Large intestine (tissue), 3 donors: ENCODE measurements around the gene SIGLEC10. TPM values are rescaled to one million over a fixed set of nuclear protein-coding genes. Genes with fewer than 3 reads are reported as not detected.

ENCODE experiments used
- DNase-seq, 2 donors: peaks; one replicate each; pipeline versions ENCODE4 v3.0.0 to v3.0.0-alpha.2; 2013
- H3K27ac ChIP-seq: one replicate; pipeline ENCODE4 v1.5.1; 2013; ENCODE audit warnings: low read length
- H3K27me3 ChIP-seq: 2 replicates; pipeline ENCODE4 v1.6.1; 2013; ENCODE audit warnings: low read length; ENCODE audit not compliant: control insufficient read depth, insufficient read depth
- H3K36me3 ChIP-seq: 2 replicates; pipeline ENCODE4 v1.6.1; 2013; ENCODE audit warnings: low read length; ENCODE audit not compliant: control insufficient read depth, insufficient read depth
- H3K4me1 ChIP-seq: one replicate; pipeline ENCODE4 v1.6.1; 2013; ENCODE audit warnings: low read length; ENCODE audit not compliant: control insufficient read depth, insufficient read depth
- H3K4me3 ChIP-seq: one replicate; pipeline ENCODE4 v1.5.1; 2013; ENCODE audit warnings: low read length
- H3K9me3 ChIP-seq: one replicate; pipeline ENCODE4 v1.6.1; 2013; ENCODE audit warnings: mild to moderate bottlenecking, low read depth, low read length, moderate library complexity; ENCODE audit not compliant: control insufficient read depth
- WGBS: methylation state at CpG from one replicate; pipeline ENCODE4 v1.1.5; 2013; ENCODE audit warnings: low lambda C conversion rate; ENCODE audit not compliant: insufficient coverage; 5-methylcytosine and 5-hydroxymethylcytosine counted together
- polyA plus RNA-seq: library from polyadenylated mRNA; unstranded; fragments of 120-200 nt; gene quantifications from one replicate; pipeline ENCODE4 v1.2.1, GENCODE V29; 2013

The SIGLEC10 gene
- polyA plus RNA-seq, 1 donor, result 10.5 TPM

- H3K4me1 ChIP-seq, result peaks cover 36% of the 10 kb centered on the region
- peak overlapping the region; percentile 88 for H3K4me3 ChIP-seq
- H3K9me3 ChIP-seq, result no peaks in the 10 kb centered on the region
- peak overlapping the region; percentile 98 for H3K27ac ChIP-seq
- 0% methylated on average over 1 of the region's 54 CpGs for WGBS
- H3K27me3 ChIP-seq, result no peaks in the 10 kb centered on the region
- peak; percentile 99 for DNase-seq
- no peaks in the 10 kb centered on the region for H3K36me3 ChIP-seq
Observed at GRCh38 chr19:51366389-51367254, 50.8 kb downstream of the SIGLEC10 start.

GRCh38 chr19:51365965-51366388, 51.5 kb downstream of the SIGLEC10 start, which contains the start of gene ETFB:
Gene ETFB, minus strand, starts transcription at chr19:51366388. Its CDS starts 62 bp downstream, at chr19:51366326.
- no peak for DNase-seq
- Histone ChIP-seq H3K27ac (peak within 1 kb of the TSS; percentile 98), H3K27me3 (no peaks in the 10 kb centered on the region), H3K4me3 (peak within 1 kb of the TSS; percentile 88), H3K9me3 (no peaks in the 10 kb centered on the region), H3K36me3 (no peaks in the 10 kb centered on the region), H3K4me1 (peaks cover 41% of the 10 kb centered on the region)
- no CpG with 5 or more reads among the region's 27 CpGs for WGBS

DNA sequence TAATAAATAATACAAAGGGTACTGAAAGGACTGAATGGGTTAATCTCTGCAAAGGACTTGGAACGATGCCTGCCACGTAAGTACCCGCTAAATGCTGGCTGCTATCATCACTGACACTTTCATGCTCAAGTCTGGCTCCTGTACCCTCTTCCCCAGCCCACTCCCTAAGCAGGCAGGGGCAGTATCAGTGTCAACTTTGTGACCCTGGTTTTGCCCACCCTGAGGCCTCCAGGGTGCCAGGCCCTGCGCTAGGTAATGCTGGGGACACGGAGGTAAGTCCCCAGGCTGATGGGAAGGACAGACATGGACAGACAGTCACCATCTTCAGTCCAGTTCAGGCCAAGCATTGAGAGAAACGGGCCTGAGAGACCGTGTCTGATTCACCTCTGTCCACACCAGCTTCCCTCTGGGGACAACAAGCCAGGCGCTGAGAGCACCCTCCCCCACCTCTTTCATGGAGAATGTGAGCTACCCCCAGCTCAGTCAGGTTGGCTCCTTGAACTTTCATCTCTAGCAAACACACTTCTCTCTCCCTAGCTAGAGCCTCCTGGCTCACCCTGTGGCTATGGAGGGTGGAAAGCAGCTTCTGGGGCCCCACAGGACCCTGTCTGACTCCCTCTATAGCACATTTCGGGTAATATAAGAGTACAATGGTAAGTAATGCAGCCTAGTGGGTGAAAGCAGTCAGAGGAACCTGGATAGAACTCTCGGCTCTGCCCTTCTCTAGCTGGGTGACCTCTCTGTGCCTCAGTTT, 52.1 kb downstream of the SIGLEC10 start:
- Histone ChIP-seq H3K9me3 (no peaks in the 10 kb centered on the region), H3K4me1 (peaks cover 41% of the 10 kb centered on the region), H3K36me3 (no peaks in the 10 kb centered on the region), H3K4me3 (peak overlapping the region; percentile 88), H3K27me3 (no peaks in the 10 kb centered on the region), H3K27ac (peak overlapping the region; percentile 83)
- no CpG with 5 or more reads among the region's 10 CpGs for WGBS
- peak; percentile 64 to 81 for DNase-seq

DNA sequence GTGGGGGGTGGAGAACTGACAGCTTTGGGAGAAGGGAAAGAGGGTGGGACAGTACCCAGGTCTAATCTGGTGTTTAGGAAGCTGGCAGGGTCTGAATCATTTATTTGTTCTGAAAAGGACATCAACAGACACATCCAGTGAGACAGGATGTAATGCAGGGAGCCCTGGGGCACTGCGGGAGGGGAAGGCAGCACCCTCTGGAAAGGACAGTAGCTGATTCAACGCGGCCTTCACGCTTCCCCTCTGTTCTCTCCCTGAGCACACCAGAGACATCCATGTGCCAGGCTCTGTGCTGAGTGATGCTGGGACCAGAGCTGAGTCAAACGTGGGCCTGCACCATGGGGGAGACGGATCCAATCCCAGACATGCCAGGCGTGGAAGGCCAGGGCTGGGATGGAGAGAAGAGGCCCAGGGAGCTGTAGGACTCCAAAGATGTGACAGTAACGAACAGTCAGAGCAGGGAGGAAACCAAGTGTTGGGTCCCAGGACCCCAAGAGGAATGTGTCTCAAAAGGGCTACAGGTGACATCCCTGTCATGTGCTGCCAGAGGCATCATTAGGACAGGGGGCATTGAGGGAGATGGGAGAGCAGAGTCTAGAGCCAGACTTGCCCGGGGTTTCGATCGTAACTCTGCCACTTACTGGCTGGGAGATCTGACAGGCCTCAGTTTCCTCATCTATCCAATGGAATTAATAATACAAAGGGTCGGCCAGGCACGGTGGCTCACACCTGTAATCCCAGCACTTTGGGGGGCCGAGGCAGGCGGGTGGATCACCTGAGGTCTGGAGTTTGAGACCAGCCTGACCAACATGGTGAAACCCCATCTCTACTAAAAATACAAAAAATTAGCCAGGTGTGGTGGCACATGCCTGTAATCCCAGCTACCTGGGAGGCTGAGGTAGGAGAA, 53.0 kb downstream of the SIGLEC10 start:
- Histone ChIP-seq H3K4me3 (no peak overlapping the region), H3K27me3 (no peaks in the 10 kb centered on the region), H3K4me1 (peaks cover 41% of the 10 kb centered on the region), H3K27ac (peak overlapping the region; percentile 95), H3K9me3 (no peaks in the 10 kb centered on the region), H3K36me3 (no peaks in the 10 kb centered on the region)
- WGBS, result no CpG with 5 or more reads among the region's 15 CpGs
- DNase-seq, result no peak

DNA sequence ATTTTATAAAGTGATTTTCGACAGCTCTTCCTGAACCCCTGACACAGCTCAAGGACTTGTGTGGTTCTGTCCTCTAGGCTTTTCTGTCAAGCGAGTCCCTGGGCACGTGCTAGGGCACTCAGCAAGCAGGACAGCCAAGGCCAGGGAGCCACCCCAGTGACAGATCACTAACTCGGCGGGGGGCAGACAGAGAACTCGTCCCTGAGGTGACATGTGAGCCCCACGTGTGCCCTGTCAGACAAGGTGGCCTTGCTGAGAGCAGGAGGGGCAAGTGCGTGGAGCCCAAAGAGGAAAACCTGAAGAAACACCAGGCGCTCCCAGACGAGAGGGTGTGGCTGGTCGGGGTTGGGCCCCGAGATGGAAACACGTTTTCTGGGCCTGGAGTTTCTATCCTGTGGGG, 56.2 kb downstream of the SIGLEC10 start:
- WGBS, result no CpG with 5 or more reads among the region's 13 CpGs
- peak in 1 of 2 donors; percentile 60 for DNase-seq
- peak overlapping the region; percentile 20 for H3K27ac ChIP-seq

More for the DNA sequence above, 56.2 kb downstream of the SIGLEC10 start:
- Histone ChIP-seq H3K27me3 (no peaks in the 10 kb centered on the region), H3K4me1 (peaks cover 34% of the 10 kb centered on the region), H3K4me3 (no peak overlapping the region), H3K36me3 (peaks cover 3% of the 10 kb centered on the region), H3K9me3 (no peaks in the 10 kb centered on the region)

Other genes starting within 250 kb of the SIGLEC10 start
- 5.4 TPM for gene CD33, start 192.6 kb downstream of the SIGLEC10 start, polyA plus RNA-seq
- gene SIGLECL1, start 166.6 kb downstream of the SIGLEC10 start, polyA plus RNA-seq, result not detected
- 3.1 TPM for gene IGLON5, start 106.0 kb downstream of the SIGLEC10 start, polyA plus RNA-seq
- gene VSIG10L, start 75.5 kb downstream of the SIGLEC10 start, polyA plus RNA-seq, result 2.2 TPM
- 145 TPM for gene ETFB, start 51.3 kb downstream of the SIGLEC10 start, polyA plus RNA-seq
- gene CLDND2, start 48.6 kb downstream of the SIGLEC10 start, polyA plus RNA-seq, result 2.7 TPM
- 12.4 TPM for gene NKG7, start 45.0 kb downstream of the SIGLEC10 start, polyA plus RNA-seq
- not detected for gene LIM2, start 29.7 kb downstream of the SIGLEC10 start, polyA plus RNA-seq
- 3.4 TPM for gene C19orf84, start 27.1 kb downstream of the SIGLEC10 start, polyA plus RNA-seq
- gene SIGLEC8, start 40.8 kb upstream of the SIGLEC10 start, polyA plus RNA-seq, result 0.54 TPM
- gene CEACAM18, start 60.9 kb upstream of the SIGLEC10 start, polyA plus RNA-seq, result 3.5 TPM
- 5.1 TPM for gene SIGLEC12, start 84.2 kb upstream of the SIGLEC10 start, polyA plus RNA-seq
- gene SIGLEC6, start 114.0 kb upstream of the SIGLEC10 start, polyA plus RNA-seq, result 0.09 TPM
- 10.4 TPM for gene ZNF175, start 153.6 kb upstream of the SIGLEC10 start, polyA plus RNA-seq
- gene SIGLEC5, start 212.8 kb upstream of the SIGLEC10 start, polyA plus RNA-seq, result 0.18 TPM
- gene SIGLEC14, start 229.2 kb upstream of the SIGLEC10 start, polyA plus RNA-seq, result 1.4 TPM